Measurements from ENCODE around the gene FBXL7.

DNA sequence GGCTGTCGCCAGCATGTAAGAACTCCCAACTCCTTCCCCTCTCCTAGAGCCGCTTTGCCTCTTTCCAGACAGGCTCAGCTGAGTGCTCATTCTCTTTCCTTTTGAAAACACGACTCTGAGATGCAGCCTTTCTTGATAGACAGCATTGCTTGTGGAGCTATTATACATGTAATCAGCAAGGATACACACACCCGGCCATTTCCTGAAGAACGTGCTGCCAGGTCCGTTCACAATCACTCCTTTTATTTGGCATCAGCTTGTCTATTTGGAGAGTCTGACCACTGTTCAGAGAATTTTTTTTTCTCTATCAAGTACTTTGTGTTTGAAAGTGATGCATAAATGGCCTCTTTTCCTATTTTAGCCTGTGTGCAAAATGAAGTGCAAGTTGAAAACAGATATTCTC lies 351.0 kb downstream of the FBXL7 start:
- TF ChIP-seq, protein P1, sequence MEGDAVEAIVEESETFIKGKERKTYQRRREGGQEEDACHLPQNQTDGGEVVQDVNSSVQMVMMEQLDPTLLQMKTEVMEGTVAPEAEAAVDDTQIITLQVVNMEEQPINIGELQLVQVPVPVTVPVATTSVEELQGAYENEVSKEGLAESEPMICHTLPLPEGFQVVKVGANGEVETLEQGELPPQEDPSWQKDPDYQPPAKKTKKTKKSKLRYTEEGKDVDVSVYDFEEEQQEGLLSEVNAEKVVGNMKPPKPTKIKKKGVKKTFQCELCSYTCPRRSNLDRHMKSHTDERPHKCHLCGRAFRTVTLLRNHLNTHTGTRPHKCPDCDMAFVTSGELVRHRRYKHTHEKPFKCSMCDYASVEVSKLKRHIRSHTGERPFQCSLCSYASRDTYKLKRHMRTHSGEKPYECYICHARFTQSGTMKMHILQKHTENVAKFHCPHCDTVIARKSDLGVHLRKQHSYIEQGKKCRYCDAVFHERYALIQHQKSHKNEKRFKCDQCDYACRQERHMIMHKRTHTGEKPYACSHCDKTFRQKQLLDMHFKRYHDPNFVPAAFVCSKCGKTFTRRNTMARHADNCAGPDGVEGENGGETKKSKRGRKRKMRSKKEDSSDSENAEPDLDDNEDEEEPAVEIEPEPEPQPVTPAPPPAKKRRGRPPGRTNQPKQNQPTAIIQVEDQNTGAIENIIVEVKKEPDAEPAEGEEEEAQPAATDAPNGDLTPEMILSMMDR (conservative IDR thresholded peaks at IDR 0.05; ENCODE audit: low read length): no peak
- no peak for TF ChIP-seq EZH2phosphoT487 (IDR thresholded peaks at IDR 0.05; ENCODE audit: borderline replicate concordance)
